ENCODE results near the gene PITX3. TPM values are rescaled to one million over a fixed set of nuclear protein-coding genes. Genes with fewer than 3 reads are reported as not detected.

Gene PITX3
- total and polyA plus RNA-seq, 4 donors: not detected

DNA sequence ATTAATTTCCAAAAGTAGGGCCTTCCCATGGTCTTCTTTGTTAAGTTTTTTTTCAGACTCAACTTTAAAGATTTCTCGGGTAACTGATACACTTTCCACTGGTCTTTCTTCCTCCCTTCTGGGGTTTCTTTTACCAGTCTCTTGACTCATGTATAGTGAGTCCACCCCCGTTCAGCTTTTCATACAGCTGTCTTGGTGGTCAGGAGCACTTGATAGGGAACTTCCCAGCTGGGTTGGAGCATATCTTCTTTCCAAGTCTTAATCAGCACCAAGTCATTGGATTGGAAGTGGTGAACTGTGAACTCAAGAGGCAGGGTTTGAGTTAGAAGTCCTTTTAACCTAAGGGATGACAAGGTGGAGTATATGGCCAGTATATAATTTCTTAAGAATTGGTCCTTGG is 44.4 kb downstream of the PITX3 start:
- no peak for TF ChIP-seq CTCF (IDR thresholded peaks at IDR 0.05; ENCODE audit: low read depth, low read length, missing input control)
- no peak for TF ChIP-seq RAD21 (IDR thresholded peaks at IDR 0.05)
- TF ChIP-seq, protein P1, sequence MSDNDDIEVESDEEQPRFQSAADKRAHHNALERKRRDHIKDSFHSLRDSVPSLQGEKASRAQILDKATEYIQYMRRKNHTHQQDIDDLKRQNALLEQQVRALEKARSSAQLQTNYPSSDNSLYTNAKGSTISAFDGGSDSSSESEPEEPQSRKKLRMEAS (IDR thresholded peaks at IDR 0.05): no peak
- TF ChIP-seq, protein P2, sequence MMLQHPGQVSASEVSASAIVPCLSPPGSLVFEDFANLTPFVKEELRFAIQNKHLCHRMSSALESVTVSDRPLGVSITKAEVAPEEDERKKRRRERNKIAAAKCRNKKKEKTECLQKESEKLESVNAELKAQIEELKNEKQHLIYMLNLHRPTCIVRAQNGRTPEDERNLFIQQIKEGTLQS (IDR thresholded peaks at IDR 0.05): no peak
- TF ChIP-seq, protein P3, sequence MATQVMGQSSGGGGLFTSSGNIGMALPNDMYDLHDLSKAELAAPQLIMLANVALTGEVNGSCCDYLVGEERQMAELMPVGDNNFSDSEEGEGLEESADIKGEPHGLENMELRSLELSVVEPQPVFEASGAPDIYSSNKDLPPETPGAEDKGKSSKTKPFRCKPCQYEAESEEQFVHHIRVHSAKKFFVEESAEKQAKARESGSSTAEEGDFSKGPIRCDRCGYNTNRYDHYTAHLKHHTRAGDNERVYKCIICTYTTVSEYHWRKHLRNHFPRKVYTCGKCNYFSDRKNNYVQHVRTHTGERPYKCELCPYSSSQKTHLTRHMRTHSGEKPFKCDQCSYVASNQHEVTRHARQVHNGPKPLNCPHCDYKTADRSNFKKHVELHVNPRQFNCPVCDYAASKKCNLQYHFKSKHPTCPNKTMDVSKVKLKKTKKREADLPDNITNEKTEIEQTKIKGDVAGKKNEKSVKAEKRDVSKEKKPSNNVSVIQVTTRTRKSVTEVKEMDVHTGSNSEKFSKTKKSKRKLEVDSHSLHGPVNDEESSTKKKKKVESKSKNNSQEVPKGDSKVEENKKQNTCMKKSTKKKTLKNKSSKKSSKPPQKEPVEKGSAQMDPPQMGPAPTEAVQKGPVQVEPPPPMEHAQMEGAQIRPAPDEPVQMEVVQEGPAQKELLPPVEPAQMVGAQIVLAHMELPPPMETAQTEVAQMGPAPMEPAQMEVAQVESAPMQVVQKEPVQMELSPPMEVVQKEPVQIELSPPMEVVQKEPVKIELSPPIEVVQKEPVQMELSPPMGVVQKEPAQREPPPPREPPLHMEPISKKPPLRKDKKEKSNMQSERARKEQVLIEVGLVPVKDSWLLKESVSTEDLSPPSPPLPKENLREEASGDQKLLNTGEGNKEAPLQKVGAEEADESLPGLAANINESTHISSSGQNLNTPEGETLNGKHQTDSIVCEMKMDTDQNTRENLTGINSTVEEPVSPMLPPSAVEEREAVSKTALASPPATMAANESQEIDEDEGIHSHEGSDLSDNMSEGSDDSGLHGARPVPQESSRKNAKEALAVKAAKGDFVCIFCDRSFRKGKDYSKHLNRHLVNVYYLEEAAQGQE (IDR thresholded peaks at IDR 0.05): no peak
- no peak for TF ChIP-seq EGR1 (IDR thresholded peaks at IDR 0.05; ENCODE audit: low read depth in 2 of 2)
- TF ChIP-seq GABPA (IDR thresholded peaks at IDR 0.05 in 1 of 2, conservative IDR thresholded peaks at IDR 0.05 in 1 of 2): no peak
- TF ChIP-seq JUND (IDR thresholded peaks at IDR 0.05): no peak
- no peak for TF ChIP-seq SP1 (IDR thresholded peaks at IDR 0.05)
- TF ChIP-seq FOXA1 (IDR thresholded peaks at IDR 0.05): no peak
- no peak for TF ChIP-seq HNF4G (IDR thresholded peaks at IDR 0.05)
- no peak for TF ChIP-seq YY1 (IDR thresholded peaks at IDR 0.05)
- no peak for TF ChIP-seq NR2F2 (IDR thresholded peaks at IDR 0.05)
- TF ChIP-seq RXRA (IDR thresholded peaks at IDR 0.05): no peak
- no peak for TF ChIP-seq HNF4A (conservative IDR thresholded peaks at IDR 0.05)
- TF ChIP-seq, protein P4, sequence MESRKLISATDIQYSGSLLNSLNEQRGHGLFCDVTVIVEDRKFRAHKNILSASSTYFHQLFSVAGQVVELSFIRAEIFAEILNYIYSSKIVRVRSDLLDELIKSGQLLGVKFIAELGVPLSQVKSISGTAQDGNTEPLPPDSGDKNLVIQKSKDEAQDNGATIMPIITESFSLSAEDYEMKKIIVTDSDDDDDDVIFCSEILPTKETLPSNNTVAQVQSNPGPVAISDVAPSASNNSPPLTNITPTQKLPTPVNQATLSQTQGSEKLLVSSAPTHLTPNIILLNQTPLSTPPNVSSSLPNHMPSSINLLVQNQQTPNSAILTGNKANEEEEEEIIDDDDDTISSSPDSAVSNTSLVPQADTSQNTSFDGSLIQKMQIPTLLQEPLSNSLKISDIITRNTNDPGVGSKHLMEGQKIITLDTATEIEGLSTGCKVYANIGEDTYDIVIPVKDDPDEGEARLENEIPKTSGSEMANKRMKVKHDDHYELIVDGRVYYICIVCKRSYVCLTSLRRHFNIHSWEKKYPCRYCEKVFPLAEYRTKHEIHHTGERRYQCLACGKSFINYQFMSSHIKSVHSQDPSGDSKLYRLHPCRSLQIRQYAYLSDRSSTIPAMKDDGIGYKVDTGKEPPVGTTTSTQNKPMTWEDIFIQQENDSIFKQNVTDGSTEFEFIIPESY (IDR thresholded peaks at IDR 0.05): no peak
- no peak for TF ChIP-seq TAF1 (conservative IDR thresholded peaks at IDR 0.05)
- no peak for TF ChIP-seq FOXA2 (IDR thresholded peaks at IDR 0.05)
- no peaks in the 10 kb centered on the region for H3K36me3 ChIP-seq (ENCODE audit: control insufficient read depth in 4 of 4, insufficient read depth in 3 of 4, low read depth in 1 of 4, low read length in 3 of 4)
- no peak for DNase-seq (ENCODE audit: low spot score)
- no peak overlapping the region for H3K9ac ChIP-seq (ENCODE audit: low read depth in 1 of 2, low read length in 2 of 2)
- no peak overlapping the region for H3K4me3 ChIP-seq (ENCODE audit: low read depth in 1 of 3, low read length in 3 of 3)
- no peaks in the 10 kb centered on the region for H3K27me3 ChIP-seq (ENCODE audit: control insufficient read depth in 4 of 4, insufficient read depth in 4 of 4, low read length in 3 of 4)
- no peaks in the 10 kb centered on the region for H3K4me1 ChIP-seq (ENCODE audit: control insufficient read depth in 4 of 4, insufficient read depth in 4 of 4, low read length in 3 of 4)
- WGBS: 77% methylated on average over 2 of the region's 2 CpGs
- no peak overlapping the region for H3K27ac ChIP-seq (ENCODE audit: low read depth in 1 of 2, low read length in 2 of 2)
- H3K9me3 ChIP-seq (ENCODE audit: control insufficient read depth in 4 of 4, low read length in 3 of 4): no peaks in the 10 kb centered on the region

Measured in liver (tissue), 9 donors.